ENCODE results near the gene PTGDS.
"Not testable (repeated sequence)": the region's sequence is repeated elsewhere in the genome, so short reads cannot be mapped to it uniquely, and the experiment has no call there.

GRCh38 chr9:137004285-137004684 is 27.0 kb downstream of the PTGDS start:
- TF ChIP-seq POLR2AphosphoS5, POLR2A (IDR thresholded peaks at IDR 0.05): not testable (repeated sequence)

All from breast epithelium (tissue), 3 donors.